ENCODE results near the gene PLS1.

GRCh38 chr3:142636664-142637063 lies 40.5 kb downstream of the PLS1 start:
- TF ChIP-seq CTCF (IDR thresholded peaks at IDR 0.05) = no peak
- TF ChIP-seq POLR2AphosphoS5 (IDR thresholded peaks at IDR 0.05) = no peak
